Suprapubic skin (tissue), 4 donors: ENCODE results near the gene PRPF19. TPM values are rescaled to one million over a fixed set of nuclear protein-coding genes. Genes with fewer than 3 reads are reported as not detected.

Experiments used
- DNase-seq, 2 donors: peaks; one replicate each; pipeline ENCODE4 v3.0.0-alpha.2; 2019; ENCODE audit warnings: low spot score in 2 of 2
- H3K27ac ChIP-seq: fragments of 200-600 bp; sonication (generic); one replicate; pipeline ENCODE4 v1.5.1; 2019
- H3K27me3 ChIP-seq: fragments of 200-600 bp; sonication (generic); one replicate; pipeline ENCODE4 v1.5.1; 2019
- H3K36me3 ChIP-seq: fragments of 200-600 bp; sonication (generic); one replicate; pipeline ENCODE4 v1.5.1; 2019
- H3K4me1 ChIP-seq: fragments of 200-600 bp; sonication (generic); one replicate; pipeline ENCODE4 v1.5.1; 2019
- H3K4me3 ChIP-seq: fragments of 200-600 bp; sonication (generic); one replicate; pipeline ENCODE4 v1.5.1; 2019; ENCODE audit warnings: mild to moderate bottlenecking
- H3K9me3 ChIP-seq: fragments of 200-600 bp; sonication (generic); one replicate; pipeline ENCODE4 v1.5.1; 2019
- EP300 ChIP-seq: sonication (generic); formaldehyde crosslinking; IDR thresholded peaks from one replicate; pipeline ENCODE4 v1.6.1; 2017; ENCODE audit warnings: antibody characterized with exemption
- POLR2A ChIP-seq, 2 donors: fragments of 450-650 bp; IDR thresholded peaks; one replicate each; pipeline ENCODE4 v1.6.1; 2017; ENCODE audit warnings: antibody characterized with exemption in 2 of 2, mild to moderate bottlenecking in 2 of 2, moderate library complexity in 2 of 2
- POLR2AphosphoS5 ChIP-seq, 3 donors: sonication (generic); formaldehyde crosslinking; IDR thresholded peaks; one replicate each; pipeline ENCODE4 v1.6.1; 2017; ENCODE audit warnings: antibody characterized with exemption in 3 of 3
- WGBS: methylation state at CpG from one replicate; pipeline ENCODE4 v1.1.5; 2018; 5-methylcytosine and 5-hydroxymethylcytosine counted together
- total RNA-seq, 4 donors: library from RNA; depleted of rRNA; stranded (reverse); fragments of >200 nt; gene quantifications; one replicate each; pipeline ENCODE4 v1.1.0, GENCODE V29; 2016
- TF ChIP-seq, protein P1 (sequence below), 2 donors: fragments of 200-600 bp in 1 of 2; fragments of 450-650 bp in 1 of 2; sonication (generic) in 1 of 2; IDR thresholded peaks; one replicate each; pipeline ENCODE4 v1.5.1; 2016 to 2019; ENCODE audit warnings: antibody characterized with exemption in 2 of 2, mild to moderate bottlenecking in 1 of 2, moderate library complexity in 1 of 2

PRPF19 gene
- total RNA-seq, 4 donors from 2014 or later: 101 to 153 (median 116) TPM

DNA sequence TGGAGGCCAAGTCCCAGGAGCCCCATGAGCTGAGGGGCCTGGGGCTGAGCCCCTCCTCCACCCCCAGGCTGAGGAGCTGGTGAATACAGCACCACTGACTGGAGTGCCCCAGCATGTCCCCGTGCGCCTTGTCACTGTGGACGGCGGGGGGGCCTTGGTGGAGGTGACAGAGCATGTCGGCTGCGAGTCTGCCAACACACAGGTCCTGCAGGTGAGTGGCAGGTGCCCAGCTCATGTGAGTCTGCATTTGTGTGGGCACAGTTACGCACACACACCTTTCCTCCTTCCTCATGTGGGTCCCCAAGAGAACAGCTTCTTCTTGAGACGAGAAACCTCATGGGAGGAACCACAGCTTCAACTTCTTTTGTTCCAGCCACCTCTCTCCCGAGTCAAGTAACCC, 25.5 kb upstream of the PRPF19 start:
- TF ChIP-seq, protein P1, sequence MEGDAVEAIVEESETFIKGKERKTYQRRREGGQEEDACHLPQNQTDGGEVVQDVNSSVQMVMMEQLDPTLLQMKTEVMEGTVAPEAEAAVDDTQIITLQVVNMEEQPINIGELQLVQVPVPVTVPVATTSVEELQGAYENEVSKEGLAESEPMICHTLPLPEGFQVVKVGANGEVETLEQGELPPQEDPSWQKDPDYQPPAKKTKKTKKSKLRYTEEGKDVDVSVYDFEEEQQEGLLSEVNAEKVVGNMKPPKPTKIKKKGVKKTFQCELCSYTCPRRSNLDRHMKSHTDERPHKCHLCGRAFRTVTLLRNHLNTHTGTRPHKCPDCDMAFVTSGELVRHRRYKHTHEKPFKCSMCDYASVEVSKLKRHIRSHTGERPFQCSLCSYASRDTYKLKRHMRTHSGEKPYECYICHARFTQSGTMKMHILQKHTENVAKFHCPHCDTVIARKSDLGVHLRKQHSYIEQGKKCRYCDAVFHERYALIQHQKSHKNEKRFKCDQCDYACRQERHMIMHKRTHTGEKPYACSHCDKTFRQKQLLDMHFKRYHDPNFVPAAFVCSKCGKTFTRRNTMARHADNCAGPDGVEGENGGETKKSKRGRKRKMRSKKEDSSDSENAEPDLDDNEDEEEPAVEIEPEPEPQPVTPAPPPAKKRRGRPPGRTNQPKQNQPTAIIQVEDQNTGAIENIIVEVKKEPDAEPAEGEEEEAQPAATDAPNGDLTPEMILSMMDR (IDR thresholded peaks at IDR 0.05): no peak
- no peak for TF ChIP-seq POLR2A (IDR thresholded peaks at IDR 0.05)
- TF ChIP-seq POLR2AphosphoS5 (IDR thresholded peaks at IDR 0.05): no peak
- no peak for TF ChIP-seq EP300
- Histone ChIP-seq H3K4me3 (no peak overlapping the region), H3K36me3 (peaks cover 3% of the 10 kb centered on the region), H3K27me3 (no peaks in the 10 kb centered on the region), H3K9me3 (no peaks in the 10 kb centered on the region), H3K4me1 (no peaks in the 10 kb centered on the region), H3K27ac (no peak overlapping the region)
- peak in 1 of 2 donors; percentile 60 for DNase-seq
- 85% methylated on average over 9 of the region's 9 CpGs for WGBS

DNA sequence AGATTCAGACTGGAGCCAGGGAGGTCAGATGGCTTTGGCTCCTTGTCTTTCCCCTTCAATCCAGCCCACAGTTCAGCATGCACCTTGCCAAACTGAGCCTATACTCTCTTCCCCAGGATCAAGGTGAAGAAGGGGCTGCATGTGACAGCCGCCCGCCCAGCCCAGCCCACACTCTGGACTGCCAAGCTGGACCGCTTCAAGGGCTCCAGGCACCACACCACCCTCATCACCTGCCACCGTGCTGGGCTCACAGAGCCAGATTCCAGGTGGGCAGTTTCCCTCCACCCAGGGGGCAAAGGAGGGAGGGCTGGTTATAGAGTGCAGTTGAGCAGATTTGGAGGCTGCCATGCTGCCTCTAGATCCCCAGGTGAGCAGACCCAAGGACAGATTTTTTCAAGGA, 24.0 kb upstream of the PRPF19 start:
- H3K9me3 ChIP-seq: no peaks in the 10 kb centered on the region
- H3K36me3 ChIP-seq: peaks cover 3% of the 10 kb centered on the region
- WGBS: 89% methylated on average over 3 of the region's 4 CpGs
- H3K4me3 ChIP-seq: no peak overlapping the region
- H3K4me1 ChIP-seq: peaks cover 3% of the 10 kb centered on the region
- no peaks in the 10 kb centered on the region for H3K27me3 ChIP-seq
- no peak for TF ChIP-seq POLR2AphosphoS5 (IDR thresholded peaks at IDR 0.05)
- TF ChIP-seq, protein P1 (IDR thresholded peaks at IDR 0.05): no peak
- no peak for DNase-seq
- no peak overlapping the region for H3K27ac ChIP-seq

DNA sequence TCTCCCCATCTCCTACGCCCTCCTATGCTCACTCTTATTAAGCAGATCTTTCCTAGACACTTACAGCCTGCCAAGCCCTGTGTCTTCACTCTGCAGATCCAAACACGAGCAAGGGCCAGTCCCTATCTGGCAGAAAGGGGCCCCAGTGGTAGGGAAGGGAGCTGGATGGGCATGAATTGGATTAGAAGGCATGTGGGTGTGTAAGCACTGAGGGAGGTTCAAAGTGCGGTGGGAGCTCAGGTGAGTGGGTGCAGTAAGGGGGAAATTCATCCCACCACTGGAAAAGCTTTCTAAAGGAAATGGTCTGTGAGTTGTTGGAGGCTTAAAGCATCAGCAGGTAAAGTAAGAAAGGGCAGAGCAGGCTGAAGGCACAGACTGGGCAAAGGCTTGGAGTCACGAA, 23.4 kb upstream of the PRPF19 start:
- WGBS: 75% methylated on average over 4 of the region's 4 CpGs
- Histone ChIP-seq H3K36me3 (peaks cover 3% of the 10 kb centered on the region), H3K9me3 (no peaks in the 10 kb centered on the region), H3K4me1 (peaks cover 10% of the 10 kb centered on the region), H3K27me3 (peaks cover 3% of the 10 kb centered on the region), H3K4me3 (no peak overlapping the region), H3K27ac (no peak overlapping the region)
- DNase-seq: no peak
- TF ChIP-seq POLR2A (IDR thresholded peaks at IDR 0.05): no peak
- TF ChIP-seq POLR2AphosphoS5 (IDR thresholded peaks at IDR 0.05): no peak
- no peak for TF ChIP-seq EP300
- TF ChIP-seq, protein P1 (IDR thresholded peaks at IDR 0.05): no peak

GRCh38 chr11:60928563-60929001, 22.2 kb upstream of the PRPF19 start:
- no peak for TF ChIP-seq EP300
- Histone ChIP-seq H3K4me1 (peaks cover 21% of the 10 kb centered on the region), H3K9me3 (no peaks in the 10 kb centered on the region), H3K27ac (no peak overlapping the region), H3K4me3 (no peak overlapping the region), H3K36me3 (peaks cover 3% of the 10 kb centered on the region), H3K27me3 (peaks cover 7% of the 10 kb centered on the region)
- no peak for DNase-seq
- WGBS: 100% methylated on average over 2 of the region's 20 CpGs

GRCh38 chr11:60927600-60927999, 21.2 kb upstream of the PRPF19 start:
- 78% methylated on average over 16 of the region's 16 CpGs for WGBS
- no peak for TF ChIP-seq POLR2AphosphoS5 (IDR thresholded peaks at IDR 0.05)
- no peak for TF ChIP-seq POLR2A (IDR thresholded peaks at IDR 0.05)
- no peak for TF ChIP-seq EP300
- TF ChIP-seq, protein P1 (IDR thresholded peaks at IDR 0.05): no peak
- DNase-seq: no peak
- Histone ChIP-seq H3K27me3 (peaks cover 7% of the 10 kb centered on the region), H3K4me1 (peaks cover 21% of the 10 kb centered on the region), H3K9me3 (no peaks in the 10 kb centered on the region), H3K4me3 (no peak overlapping the region), H3K36me3 (peaks cover 7% of the 10 kb centered on the region), H3K27ac (no peak overlapping the region)

- H3K27ac ChIP-seq: no peak overlapping the region
- H3K9me3 ChIP-seq: no peaks in the 10 kb centered on the region
- peaks cover 12% of the 10 kb centered on the region for H3K36me3 ChIP-seq
- DNase-seq: peak in 1 of 2 donors; percentile 49
- H3K27me3 ChIP-seq: peaks cover 7% of the 10 kb centered on the region
- WGBS: 86% methylated on average over 6 of the region's 8 CpGs
- peaks cover 21% of the 10 kb centered on the region for H3K4me1 ChIP-seq
- TF ChIP-seq EP300 (no peak), POLR2A (IDR thresholded peaks at IDR 0.05) (no peak), POLR2AphosphoS5 (IDR thresholded peaks at IDR 0.05) (no peak)
- TF ChIP-seq, protein P1 (IDR thresholded peaks at IDR 0.05): no peak
- no peak overlapping the region for H3K4me3 ChIP-seq
Measured at GRCh38 chr11:60927061-60927592, 20.7 kb upstream of the PRPF19 start.
